HG03045 (cell line): ENCODE data around the gene RNF220.

Experiments
- ATAC-seq: cut with Tn5 transposase; IDR thresholded peaks from one replicate; pipeline ENCODE4 v1.9.1; 2021; ENCODE audit warnings: mild to moderate bottlenecking, moderate library complexity; ENCODE audit not compliant: unreplicated experiment

RNF220 gene

GRCh38 chr1:44405031-44405797 is at the start of gene RNF220:
TSS of gene RNF220 (plus strand) at chr1:44405255.
- ATAC-seq: no peak

- ATAC-seq: no peak
These were observed 49.3 kb upstream of the RNF220 start for GRCh38 chr1:44355582-44356305.

- no peak for ATAC-seq
These were observed 47.3 kb upstream of the RNF220 start for GRCh38 chr1:44357710-44358109.

- ATAC-seq: no peak
These were observed 45.7 kb upstream of the RNF220 start for GRCh38 chr1:44359234-44359935.

GRCh38 chr1:44361478-44361877 is 43.6 kb upstream of the RNF220 start:
- no peak for ATAC-seq

- ATAC-seq: no peak
These were observed 38.6 kb upstream of the RNF220 start for GRCh38 chr1:44366371-44366975.

- no peak for ATAC-seq
These were observed 37.1 kb upstream of the RNF220 start for GRCh38 chr1:44367944-44368343.

- ATAC-seq: no peak
These were observed 36.4 kb upstream of the RNF220 start for GRCh38 chr1:44368471-44369151.

GRCh38 chr1:44371206-44371605 is 33.8 kb upstream of the RNF220 start:
- no peak for ATAC-seq

GRCh38 chr1:44375547-44375946 is 29.5 kb upstream of the RNF220 start:
- ATAC-seq: no peak

- no peak for ATAC-seq
These were observed 26.9 kb upstream of the RNF220 start for GRCh38 chr1:44377925-44378784.

GRCh38 chr1:44380666-44381177 is 24.3 kb upstream of the RNF220 start:
- no peak for ATAC-seq

- no peak for ATAC-seq
These were observed 16.5 kb upstream of the RNF220 start for GRCh38 chr1:44388551-44388950.

GRCh38 chr1:44389437-44389836 is 15.6 kb upstream of the RNF220 start:
- no peak for ATAC-seq

GRCh38 chr1:44390277-44390676 is 14.8 kb upstream of the RNF220 start:
- ATAC-seq: no peak

GRCh38 chr1:44401256-44402228 is 3.5 kb upstream of the RNF220 start:
- ATAC-seq: no peak

- no peak for ATAC-seq
These were observed 1.0 kb downstream of the RNF220 start for GRCh38 chr1:44405798-44406736.
